Right renal cortex interstitium (tissue), 3 donors: Measurements from ENCODE around the gene FBL. TPM values are rescaled to one million over a fixed set of nuclear protein-coding genes. Genes with fewer than 3 reads are reported as not detected.
"Not testable (repeated sequence)": the region's sequence is repeated elsewhere in the genome, so short reads cannot be mapped to it uniquely, and the experiment has no call there.

Experiments used
- DNase-seq, 3 donors: peaks; one replicate each; pipeline ENCODE4 v3.0.0-alpha.2; 2013; ENCODE audit warnings: low read depth in 3 of 3, low spot score in 2 of 3
- polyA plus RNA-seq, 3 donors: library from polyadenylated mRNA; unstranded; fragments of 120-200 nt; gene quantifications; one replicate each; pipeline ENCODE4 v1.2.1, GENCODE V29; 2013; ENCODE audit not compliant: insufficient read length in 3 of 3

FBL gene
- polyA plus RNA-seq, 3 donors: 345 to 389 (median 381) TPM

DNA sequence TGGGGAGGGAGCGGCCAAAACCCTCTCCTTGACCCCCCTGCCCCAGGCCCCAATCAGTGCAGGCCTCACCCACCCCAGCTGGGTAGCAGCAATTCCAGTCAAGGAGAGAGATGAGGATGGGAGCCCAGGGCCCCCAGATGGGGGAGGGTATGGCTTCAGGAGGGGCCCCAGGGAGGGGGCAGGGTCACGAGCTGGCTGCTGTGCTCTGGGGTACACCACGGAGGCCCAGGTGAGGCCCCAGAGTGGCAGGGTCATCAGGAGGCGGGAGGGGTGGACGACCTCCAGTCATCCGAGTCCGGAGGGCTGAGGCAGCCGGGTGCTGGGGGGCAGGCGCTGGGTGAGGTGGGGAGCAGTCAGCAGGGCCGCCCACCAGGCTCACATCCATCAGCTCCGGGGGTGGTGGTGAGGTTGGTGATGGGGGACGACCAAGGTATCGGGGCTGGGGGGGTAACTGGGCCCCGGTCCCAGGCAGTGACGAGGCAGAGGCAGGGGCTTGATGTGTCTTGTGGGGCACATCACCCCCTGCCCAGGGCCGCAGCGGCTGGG is 20.6 kb downstream of the FBL start:
- DNase-seq: no peak

- DNase-seq: no peak
Observed at GRCh38 chr19:39825093-39825463, 21.1 kb downstream of the FBL start.

- peak; percentile 79 to 92 (median 83) for DNase-seq
Observed at GRCh38 chr19:39824143-39825092, 21.8 kb downstream of the FBL start.

DNA sequence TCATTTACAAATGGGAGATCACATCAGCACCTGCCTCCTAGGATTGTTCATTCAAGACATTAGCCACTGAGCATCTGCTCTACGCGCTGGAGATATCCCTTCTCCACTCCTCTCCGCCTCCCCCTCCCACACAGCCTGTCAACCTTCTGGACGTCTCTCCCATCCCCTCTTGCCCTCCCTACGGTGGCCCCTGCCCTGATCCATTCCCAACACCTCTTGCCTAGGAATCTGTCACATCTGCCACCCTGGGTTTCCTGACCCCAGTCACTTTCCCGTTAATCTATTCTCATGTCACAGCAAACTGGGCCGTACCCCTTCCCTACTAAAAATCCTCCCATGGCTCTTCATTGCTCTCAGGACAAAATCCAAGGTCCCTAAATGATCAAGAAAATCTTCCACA is 22.5 kb downstream of the FBL start:
- peak in 1 of 3 donors; percentile 19 for DNase-seq

DNA sequence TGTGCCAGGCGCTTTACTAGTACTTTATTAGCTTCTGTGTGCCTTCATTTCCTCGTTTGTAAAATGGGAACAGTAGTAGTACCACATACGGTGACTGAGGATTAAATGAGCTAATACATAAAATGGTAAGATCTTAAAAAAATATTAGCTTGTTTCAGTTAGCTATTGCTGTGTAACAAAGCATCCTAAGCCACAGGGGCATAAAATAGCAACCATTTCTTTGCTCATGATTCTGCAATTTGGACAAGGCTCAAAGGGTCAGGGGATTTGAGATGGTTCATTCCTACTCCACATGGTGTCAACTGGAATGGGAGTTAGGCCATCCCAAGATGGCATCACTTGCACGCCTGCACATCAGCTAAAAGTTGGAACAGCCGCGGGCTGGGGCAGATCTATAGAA is 25.5 kb downstream of the FBL start:
- DNase-seq: no peak

DNA sequence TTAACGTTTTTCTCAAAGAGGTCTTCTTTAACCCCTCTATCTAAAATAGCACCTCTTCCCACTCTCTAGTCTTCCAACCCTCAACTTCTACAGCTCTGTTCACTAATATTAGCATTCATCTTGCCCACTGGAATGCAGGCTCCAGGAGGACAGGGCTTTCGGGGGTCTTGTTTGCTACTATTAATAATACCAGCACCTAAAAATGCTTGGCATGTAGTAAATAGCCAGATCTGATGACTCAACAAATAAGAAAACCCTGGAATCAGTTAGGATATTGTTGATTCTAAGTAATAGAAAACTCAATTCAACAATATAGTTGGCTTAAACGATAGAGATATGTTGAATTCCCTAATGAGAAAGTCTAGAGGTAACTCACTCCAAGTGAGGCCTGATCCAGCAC is 26.4 kb downstream of the FBL start:
- no peak for DNase-seq

- no peak for DNase-seq
Observed at GRCh38 chr19:39818626-39819097, 27.5 kb downstream of the FBL start.

DNA sequence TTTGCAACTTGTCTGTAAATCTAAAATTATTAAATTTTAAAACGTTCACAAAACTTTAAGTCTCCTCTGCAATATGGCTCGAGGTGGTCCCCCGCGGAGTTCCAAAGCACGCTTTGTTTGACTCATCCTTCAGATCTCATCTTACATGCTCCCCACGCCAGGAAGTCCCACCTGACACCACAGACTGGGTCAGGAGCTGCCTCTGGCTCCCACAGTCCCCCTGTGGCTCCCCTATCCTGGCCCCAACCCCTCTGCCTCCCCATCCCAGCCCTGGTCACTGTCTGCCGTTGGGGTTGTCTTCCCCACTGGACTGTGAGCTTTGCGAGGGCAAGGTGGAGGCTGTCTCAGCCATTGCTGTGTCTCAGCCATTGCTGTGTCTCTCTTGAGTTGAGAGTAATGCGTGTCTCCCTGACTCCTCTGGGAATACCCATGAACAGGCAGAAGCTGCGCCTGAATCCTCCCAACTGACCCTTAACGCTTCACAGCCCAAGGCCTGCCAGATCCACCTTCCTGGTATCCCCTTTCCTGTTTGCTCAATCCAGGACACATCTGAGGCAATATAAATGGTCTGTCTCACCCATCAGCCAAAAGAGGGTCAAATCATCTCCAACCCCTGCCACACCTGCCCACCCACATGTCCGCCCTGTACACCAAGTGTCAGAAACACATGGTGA is 28.2 kb downstream of the FBL start:
- DNase-seq: no peak

DNA sequence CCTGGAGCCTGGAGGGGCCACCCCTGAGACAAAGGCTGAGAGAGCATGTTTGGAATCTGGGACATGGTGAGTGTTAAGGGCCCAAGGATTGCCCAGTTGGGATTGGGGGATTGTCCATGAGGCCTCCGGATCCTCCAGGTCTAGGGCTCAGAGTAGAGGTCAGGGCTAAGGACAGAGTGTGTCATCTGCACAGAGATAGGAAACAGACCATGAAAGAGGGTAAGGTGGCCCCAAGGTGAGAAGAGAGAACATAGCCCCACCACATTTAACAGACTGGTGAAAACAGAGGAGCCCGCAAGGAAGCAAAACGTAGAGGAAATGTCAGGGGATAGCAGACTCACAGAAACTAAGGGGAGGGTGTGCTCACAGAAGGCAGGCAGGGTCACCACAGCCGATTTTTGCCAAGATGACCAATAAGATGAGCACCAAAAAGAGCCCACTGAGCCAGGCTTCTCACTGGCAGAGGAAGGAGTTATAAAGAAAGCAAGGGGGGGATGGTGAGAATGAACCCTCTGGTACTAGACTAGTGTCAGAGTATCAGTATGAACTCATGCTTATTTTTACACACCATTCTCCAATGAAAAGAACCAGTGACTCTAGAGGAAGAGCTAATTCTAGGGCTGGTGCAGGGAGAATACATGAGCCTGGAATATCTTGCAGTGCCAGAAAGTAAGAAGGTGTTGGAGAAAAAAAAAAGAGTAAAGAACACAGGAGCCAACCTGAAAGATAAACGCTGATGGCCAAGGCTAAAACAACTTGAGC is 29.7 kb downstream of the FBL start:
- no peak for DNase-seq

DNA sequence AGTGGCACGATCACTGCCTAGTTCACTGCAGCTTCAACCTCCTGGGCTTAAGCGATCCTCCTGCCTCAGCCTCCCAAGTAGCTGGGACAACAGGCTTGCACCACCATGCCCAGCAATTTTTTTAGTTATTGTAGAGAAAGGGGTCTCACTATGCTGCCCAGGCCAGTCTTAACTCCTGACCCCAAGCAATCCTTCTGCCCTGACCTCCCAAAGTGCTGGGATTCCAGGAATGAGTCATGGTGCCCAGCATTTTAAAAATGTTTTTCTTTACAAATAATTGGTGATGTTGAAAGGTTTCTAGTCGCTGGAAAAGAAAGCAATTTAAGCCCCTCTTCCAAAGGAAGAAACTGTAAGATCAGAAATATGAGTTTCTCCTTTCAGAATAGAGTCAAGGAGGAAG is 31.6 kb downstream of the FBL start:
- DNase-seq: no peak

- not testable (repeated sequence) for DNase-seq
Observed at GRCh38 chr19:39814111-39814510, 32.1 kb downstream of the FBL start.

- peak in 1 of 3 donors; percentile 33 for DNase-seq
Observed at GRCh38 chr19:39813264-39813993, 32.8 kb downstream of the FBL start.

GRCh38 chr19:39811064-39811463 is 35.1 kb downstream of the FBL start:
- no peak for DNase-seq

DNA sequence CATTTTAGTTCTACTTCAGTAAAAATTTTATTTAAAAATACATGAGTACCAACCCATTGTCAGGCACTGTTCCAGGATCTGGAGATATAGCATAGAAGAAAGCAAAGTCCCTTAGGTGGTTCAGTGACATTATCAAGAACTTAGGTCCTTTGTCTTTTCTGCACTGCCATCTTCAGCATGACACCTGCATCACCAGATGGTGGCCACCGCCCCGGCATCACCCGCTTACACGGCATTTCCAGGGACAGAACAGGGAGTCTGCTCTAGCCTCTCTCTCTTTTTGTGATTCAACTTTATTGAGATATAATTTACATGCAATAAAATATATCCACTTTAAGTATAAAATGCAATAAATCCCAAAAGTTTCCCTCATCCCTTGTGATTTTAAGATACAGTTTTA is 35.8 kb downstream of the FBL start:
- no peak for DNase-seq

- DNase-seq: no peak
Observed at GRCh38 chr19:39809368-39809767, 36.8 kb downstream of the FBL start.

DNA sequence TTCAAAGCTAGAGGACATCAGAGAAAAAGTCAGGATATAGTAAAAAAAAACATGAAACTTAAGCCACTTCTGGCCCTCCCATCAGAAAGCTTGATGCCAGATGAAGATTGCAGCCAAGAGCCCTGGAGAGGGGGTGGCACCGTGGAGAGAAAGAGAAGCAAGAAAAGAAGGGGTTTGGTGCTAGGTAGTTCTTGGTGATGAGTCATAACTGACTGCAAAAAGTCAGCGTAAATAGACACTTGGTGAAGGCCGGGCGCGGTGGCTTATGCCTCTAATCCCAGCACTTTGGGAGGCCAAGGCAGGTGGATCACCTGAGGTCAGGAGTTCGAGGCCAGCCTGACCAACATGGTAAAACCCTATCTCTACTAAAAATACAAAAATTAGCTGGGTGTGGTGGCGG is 37.5 kb downstream of the FBL start:
- not testable (repeated sequence) for DNase-seq

DNA sequence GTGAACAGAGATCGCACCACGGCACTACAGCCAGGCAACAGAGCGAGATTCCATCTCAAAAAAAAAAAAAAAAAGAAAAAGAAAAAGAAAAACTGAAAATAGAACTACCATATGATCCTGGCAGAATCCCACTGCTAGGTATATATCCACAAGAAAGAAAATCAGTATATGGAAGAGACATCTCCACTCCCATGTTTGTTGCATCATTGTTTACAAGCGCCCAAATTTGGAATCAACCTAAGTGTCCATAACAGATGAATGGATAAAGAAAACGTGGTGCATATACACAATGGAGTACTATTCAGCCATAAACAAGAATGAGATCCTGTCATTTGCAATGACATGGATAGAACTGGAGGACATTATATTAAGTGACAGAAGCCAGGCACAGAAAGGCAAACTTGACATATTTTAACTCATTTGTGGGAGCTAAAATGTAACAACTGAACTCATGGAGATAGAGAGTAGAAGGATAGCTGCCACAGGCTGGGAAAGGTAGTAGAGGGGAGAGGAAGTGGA is 38.3 kb downstream of the FBL start:
- DNase-seq: no peak

DNA sequence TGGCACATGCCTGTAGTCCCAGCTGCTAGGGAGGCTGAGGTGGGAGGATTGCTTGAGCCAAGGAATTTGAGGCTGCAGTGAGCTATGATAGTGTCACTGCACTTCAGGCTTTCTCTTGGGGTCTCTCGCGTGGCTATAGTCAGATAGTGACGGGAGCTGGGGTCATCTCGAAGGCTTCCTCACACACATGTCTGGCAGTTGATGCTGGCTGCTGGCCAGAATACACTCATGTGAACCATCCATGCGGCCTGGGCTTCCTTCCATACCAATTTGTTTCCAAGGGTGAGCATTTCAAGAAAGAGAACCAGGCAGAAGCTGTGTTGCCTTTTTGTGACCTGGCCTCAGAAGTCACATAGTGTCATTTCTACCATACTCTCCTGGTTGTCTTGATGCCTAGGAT is 41.1 kb downstream of the FBL start:
- no peak for DNase-seq

DNA sequence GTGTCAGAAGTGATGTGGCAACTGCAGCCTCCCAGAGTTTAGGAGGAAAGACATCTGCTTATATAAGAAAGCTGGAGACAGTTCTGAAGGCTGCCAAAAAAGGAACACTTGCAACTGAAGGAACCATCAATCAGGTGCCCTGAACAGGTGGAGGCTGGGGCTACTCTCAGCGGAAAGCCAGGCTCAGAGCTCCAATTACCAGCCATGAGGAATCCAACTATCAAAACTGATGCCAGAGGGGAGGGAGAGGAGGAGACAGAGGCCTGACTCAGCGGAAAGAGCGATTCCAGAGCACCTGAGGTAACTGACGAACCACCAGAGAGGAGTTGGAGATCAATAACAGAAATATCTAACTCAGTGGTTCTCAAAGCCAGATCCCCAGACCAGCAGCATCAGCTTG is 43.2 kb downstream of the FBL start:
- DNase-seq: no peak

DNA sequence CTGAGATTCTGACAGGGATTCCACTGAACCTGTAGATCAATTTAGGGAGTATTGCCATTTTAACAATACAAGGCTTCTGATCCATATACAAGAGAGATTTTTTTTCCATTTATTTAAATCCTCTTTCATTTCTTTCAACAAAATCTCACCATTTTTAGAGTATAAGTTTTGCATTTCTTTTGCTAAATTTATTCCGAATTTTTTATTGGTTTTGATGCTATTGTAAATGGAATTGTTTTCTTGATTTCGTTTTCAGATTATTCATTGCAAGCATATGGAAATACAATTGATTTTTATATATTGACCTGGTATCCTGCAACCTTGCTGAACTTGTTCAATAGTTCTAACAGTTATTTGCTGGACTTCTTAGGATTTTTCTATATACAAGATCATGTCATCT is 49.1 kb downstream of the FBL start:
- DNase-seq: no peak
